OCI-LY3 (cell line): ENCODE data around the gene PDCD2L.

Source experiments
- EZH2phosphoT487 ChIP-seq: fragments of 200-600 bp; shearing (Covaris generic); IDR thresholded peaks from 2 replicates; pipeline ENCODE4 v1.6.1; 2018; ENCODE audit warnings: antibody characterized with exemption, mixed run types, low read depth
- TF ChIP-seq, protein P1 (sequence below): fragments of 200-600, 300-600 bp; sonication (generic); IDR thresholded peaks from 2 replicates; pipeline ENCODE4 v1.5.1; 2014; ENCODE audit warnings: antibody characterized with exemption, low read length, low read depth

DNA sequence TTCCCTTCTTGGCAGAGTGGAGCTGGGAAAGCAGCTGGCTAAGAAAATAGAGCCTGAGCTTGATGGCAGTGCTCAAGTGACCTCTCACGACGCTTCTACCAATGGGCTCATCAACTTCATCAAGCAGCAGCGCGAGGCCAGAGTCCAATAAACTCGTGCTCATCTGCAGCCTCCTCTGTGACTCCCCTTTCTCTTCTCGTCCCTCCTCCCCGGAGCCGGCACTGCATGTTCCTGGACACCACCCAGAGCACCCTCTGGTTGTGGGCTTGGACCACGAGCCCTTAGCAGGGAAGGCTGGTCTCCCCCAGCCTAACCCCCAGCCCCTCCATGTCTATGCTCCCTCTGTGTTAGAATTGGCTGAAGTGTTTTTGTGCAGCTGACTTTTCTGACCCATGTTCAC is 4.3 kb upstream of the PDCD2L start:
- TF ChIP-seq, protein P1, sequence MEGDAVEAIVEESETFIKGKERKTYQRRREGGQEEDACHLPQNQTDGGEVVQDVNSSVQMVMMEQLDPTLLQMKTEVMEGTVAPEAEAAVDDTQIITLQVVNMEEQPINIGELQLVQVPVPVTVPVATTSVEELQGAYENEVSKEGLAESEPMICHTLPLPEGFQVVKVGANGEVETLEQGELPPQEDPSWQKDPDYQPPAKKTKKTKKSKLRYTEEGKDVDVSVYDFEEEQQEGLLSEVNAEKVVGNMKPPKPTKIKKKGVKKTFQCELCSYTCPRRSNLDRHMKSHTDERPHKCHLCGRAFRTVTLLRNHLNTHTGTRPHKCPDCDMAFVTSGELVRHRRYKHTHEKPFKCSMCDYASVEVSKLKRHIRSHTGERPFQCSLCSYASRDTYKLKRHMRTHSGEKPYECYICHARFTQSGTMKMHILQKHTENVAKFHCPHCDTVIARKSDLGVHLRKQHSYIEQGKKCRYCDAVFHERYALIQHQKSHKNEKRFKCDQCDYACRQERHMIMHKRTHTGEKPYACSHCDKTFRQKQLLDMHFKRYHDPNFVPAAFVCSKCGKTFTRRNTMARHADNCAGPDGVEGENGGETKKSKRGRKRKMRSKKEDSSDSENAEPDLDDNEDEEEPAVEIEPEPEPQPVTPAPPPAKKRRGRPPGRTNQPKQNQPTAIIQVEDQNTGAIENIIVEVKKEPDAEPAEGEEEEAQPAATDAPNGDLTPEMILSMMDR = no peak
- TF ChIP-seq EZH2phosphoT487 = no peak
